ENCODE measurements around the gene FAM163B. TPM values are rescaled to one million over a fixed set of nuclear protein-coding genes. Genes with fewer than 3 reads are reported as not detected.
A peak's percentile ranks its signal among the peaks of the same experiment; 100 is the strongest.

FAM163B gene
- polyA plus RNA-seq, 6 donors from 2014 or later = not detected

GRCh38 chr9:133598978-133599377 lies 10.2 kb downstream of the FAM163B start:
- H3K36me3 Mint-ChIP-seq = peaks cover 9 to 16% of the 10 kb centered on the region in 2 donors
- peaks cover 10 to 30% (median 23%) of the 10 kb centered on the region in 7 donors for H3K9me3 Mint-ChIP-seq
- no peak overlapping the region for H3K4me3 Mint-ChIP-seq
- ATAC-seq (ENCODE audit: low read depth in 2 of 2) (no peak), DNase-seq (no peak)
- peaks cover 0 to under 1% (median 0%) of the 10 kb centered on the region in 3 donors for H3K4me1 Mint-ChIP-seq
- no peak overlapping the region for H3K27ac Mint-ChIP-seq
- peaks cover 5 to 39% (median 22%) of the 10 kb centered on the region in 3 donors for H3K27me3 Mint-ChIP-seq

DNA sequence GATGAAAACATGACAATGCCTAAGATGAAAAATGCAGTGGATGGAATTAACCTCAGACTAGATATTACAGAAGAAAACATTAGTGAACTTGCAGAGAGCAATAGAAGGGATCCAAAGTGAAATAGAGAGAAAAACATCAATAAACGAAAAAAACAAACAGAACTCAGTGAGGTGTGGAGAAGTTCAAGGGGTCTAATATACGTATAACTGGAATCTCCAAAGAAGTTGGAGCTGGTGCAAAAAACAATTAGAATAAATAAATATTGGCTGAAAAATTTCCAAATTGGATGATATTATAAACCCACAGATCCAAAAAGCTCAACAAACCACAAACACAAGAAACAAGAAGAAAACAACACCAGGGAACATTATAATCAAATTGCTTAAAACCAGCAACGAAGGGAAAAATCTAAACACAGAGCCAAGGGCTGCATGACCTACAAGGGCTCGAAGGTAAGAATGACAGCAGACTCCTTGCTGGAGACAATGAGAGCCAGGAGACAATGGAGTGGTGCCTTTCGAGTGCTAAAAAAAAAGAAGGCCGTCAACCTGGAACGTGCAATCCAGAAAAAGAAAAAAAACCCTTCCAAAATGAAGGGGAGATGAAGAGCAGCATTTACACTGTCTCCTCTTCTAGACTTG lies 11.8 kb downstream of the FAM163B start:
- Mint-ChIP-seq H3K9me3 (peaks cover 10 to 30% (median 23%) of the 10 kb centered on the region in 7 donors), H3K36me3 (peaks cover 9 to 16% of the 10 kb centered on the region in 2 donors), H3K27me3 (peaks cover 4 to 37% (median 27%) of the 10 kb centered on the region in 3 donors), H3K4me3 (peak overlapping the region in 1 of 8 donors; percentile 2), H3K4me1 (no peaks in the 10 kb centered on the region), H3K27ac (no peak overlapping the region)
- no peak for ATAC-seq (ENCODE audit: low read depth in 2 of 2)
- no peak for DNase-seq

DNA sequence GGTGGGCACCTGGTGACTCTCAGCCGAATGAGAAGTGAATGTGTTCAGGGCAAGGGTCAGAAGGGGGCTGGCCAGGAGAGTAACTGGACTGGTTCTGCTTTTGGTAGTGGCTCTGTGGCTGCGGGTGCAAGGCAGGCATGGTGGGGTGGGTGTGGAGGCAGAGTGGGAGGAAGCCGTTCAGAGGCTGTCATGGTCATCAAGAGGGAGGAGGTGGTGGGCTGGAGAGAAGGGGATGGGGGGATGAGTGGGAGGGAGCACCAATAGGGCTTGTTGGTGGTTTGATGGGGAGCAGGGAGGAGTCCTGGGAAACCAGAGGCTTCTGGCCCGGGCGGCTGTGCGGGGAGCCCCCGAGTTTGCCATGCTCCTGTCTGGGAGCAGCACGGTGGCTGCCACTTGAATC lies 13.3 kb downstream of the FAM163B start:
- no peak overlapping the region for H3K4me3 Mint-ChIP-seq
- H3K36me3 Mint-ChIP-seq = peaks cover 9 to 16% of the 10 kb centered on the region in 2 donors
- ATAC-seq (ENCODE audit: low read depth in 2 of 2) = no peak

GRCh38 chr9:133594310-133594709 lies 14.9 kb downstream of the FAM163B start:
- ATAC-seq (ENCODE audit: low read depth in 2 of 2) = no peak
- H3K27ac Mint-ChIP-seq = no peak overlapping the region
- peaks cover 10 to 30% (median 23%) of the 10 kb centered on the region in 7 donors for H3K9me3 Mint-ChIP-seq
- peaks cover 9 to 16% of the 10 kb centered on the region in 2 donors for H3K36me3 Mint-ChIP-seq
- no peak overlapping the region for H3K4me3 Mint-ChIP-seq
- H3K4me1 Mint-ChIP-seq = peaks cover 0 to 5% (median 0%) of the 10 kb centered on the region in 3 donors
- no peak for DNase-seq
- H3K27me3 Mint-ChIP-seq = peaks cover 4 to 34% (median 27%) of the 10 kb centered on the region in 3 donors

More for the DNA sequence above, 13.3 kb downstream of the FAM163B start:
- H3K27ac Mint-ChIP-seq = no peak overlapping the region
- no peak for DNase-seq
- H3K9me3 Mint-ChIP-seq = peaks cover 10 to 30% (median 23%) of the 10 kb centered on the region in 7 donors
- peaks cover 4 to 29% (median 27%) of the 10 kb centered on the region in 3 donors for H3K27me3 Mint-ChIP-seq
- no peaks in the 10 kb centered on the region for H3K4me1 Mint-ChIP-seq

DNA sequence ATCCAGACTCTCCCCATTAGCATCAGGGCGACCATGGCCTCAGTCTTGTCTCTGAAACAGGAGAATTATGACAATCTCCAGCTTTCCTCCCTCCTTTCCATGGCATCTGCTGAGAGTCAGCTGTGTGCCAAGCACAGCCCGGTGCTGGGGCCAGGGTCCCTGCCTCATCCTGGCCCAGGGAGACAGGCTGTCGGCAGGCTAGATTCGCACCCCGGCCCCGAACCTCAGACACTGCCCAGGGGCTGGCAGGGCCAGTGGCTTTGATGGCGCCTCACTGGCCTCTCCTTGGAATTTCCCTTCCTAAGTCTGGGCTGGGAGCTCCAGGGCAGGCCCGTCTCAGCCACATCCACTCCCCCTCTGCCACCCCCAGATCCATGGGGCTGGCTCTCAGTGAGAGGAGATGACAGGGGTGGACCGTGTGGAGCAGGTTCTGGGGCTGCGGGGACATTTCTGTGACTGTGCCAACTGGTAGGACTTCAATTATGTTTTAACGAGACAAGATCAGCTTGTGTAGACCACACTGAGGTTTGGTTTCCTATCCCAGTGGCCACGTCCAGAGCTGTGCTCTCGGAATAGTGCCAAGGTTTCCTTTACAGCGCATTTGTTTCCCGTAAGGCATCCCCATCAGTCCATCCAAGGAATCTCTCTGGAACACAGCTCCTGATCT lies 15.5 kb downstream of the FAM163B start:
- Mint-ChIP-seq H3K4me1 (peaks cover 0 to 5% (median 0%) of the 10 kb centered on the region in 3 donors), H3K27ac (peak overlapping the region in 1 of 6 donors; percentile 57), H3K9me3 (peaks cover 10 to 30% (median 23%) of the 10 kb centered on the region in 7 donors), H3K36me3 (peaks cover 9 to 16% of the 10 kb centered on the region in 2 donors), H3K27me3 (peaks cover 4 to 34% (median 27%) of the 10 kb centered on the region in 3 donors), H3K4me3 (no peak overlapping the region)
- DNase-seq (no peak), ATAC-seq (ENCODE audit: low read depth in 2 of 2) (no peak)

- Mint-ChIP-seq H3K36me3 (peaks cover 9 to 13% of the 10 kb centered on the region in 2 donors), H3K4me1 (peaks cover 0 to 5% (median 0%) of the 10 kb centered on the region in 3 donors), H3K4me3 (no peak overlapping the region), H3K27me3 (peaks cover 9 to 34% (median 27%) of the 10 kb centered on the region in 3 donors), H3K9me3 (peaks cover 13 to 24% (median 19%) of the 10 kb centered on the region in 7 donors), H3K27ac (peak overlapping the region in 1 of 6 donors; percentile 50)
- ATAC-seq (ENCODE audit: low read depth in 2 of 2) (no peak), DNase-seq (no peak)
Observed at GRCh38 chr9:133592731-133593409, 16.3 kb downstream of the FAM163B start.

GRCh38 chr9:133591985-133592384 lies 17.2 kb downstream of the FAM163B start:
- Mint-ChIP-seq H3K9me3 (peaks cover 4 to 15% (median 10%) of the 10 kb centered on the region in 7 donors), H3K36me3 (peaks cover 1 to 4% of the 10 kb centered on the region in 2 donors), H3K4me3 (no peak overlapping the region), H3K27ac (no peak overlapping the region), H3K27me3 (peaks cover 9 to 34% (median 27%) of the 10 kb centered on the region in 3 donors), H3K4me1 (peaks cover 0 to 5% (median 0%) of the 10 kb centered on the region in 3 donors)
- no peak for DNase-seq
- no peak for ATAC-seq (ENCODE audit: low read depth in 2 of 2)

GRCh38 chr9:133591116-133591910 lies 17.9 kb downstream of the FAM163B start:
- ATAC-seq (ENCODE audit: low read depth in 2 of 2) = no peak
- no peak overlapping the region for H3K27ac Mint-ChIP-seq
- H3K36me3 Mint-ChIP-seq = no peaks in the 10 kb centered on the region
- H3K4me1 Mint-ChIP-seq = peaks cover 4 to 5% (median 5%) of the 10 kb centered on the region in 3 donors
- H3K4me3 Mint-ChIP-seq = peak overlapping the region in 1 of 8 donors; percentile 21
- H3K27me3 Mint-ChIP-seq = peaks cover 9 to 34% (median 27%) of the 10 kb centered on the region in 3 donors
- no peak for DNase-seq
- peaks cover 0 to 10% (median 6%) of the 10 kb centered on the region in 7 donors for H3K9me3 Mint-ChIP-seq

GRCh38 chr9:133590231-133590855 lies 18.8 kb downstream of the FAM163B start:
- H3K27ac Mint-ChIP-seq = no peak overlapping the region

DNA sequence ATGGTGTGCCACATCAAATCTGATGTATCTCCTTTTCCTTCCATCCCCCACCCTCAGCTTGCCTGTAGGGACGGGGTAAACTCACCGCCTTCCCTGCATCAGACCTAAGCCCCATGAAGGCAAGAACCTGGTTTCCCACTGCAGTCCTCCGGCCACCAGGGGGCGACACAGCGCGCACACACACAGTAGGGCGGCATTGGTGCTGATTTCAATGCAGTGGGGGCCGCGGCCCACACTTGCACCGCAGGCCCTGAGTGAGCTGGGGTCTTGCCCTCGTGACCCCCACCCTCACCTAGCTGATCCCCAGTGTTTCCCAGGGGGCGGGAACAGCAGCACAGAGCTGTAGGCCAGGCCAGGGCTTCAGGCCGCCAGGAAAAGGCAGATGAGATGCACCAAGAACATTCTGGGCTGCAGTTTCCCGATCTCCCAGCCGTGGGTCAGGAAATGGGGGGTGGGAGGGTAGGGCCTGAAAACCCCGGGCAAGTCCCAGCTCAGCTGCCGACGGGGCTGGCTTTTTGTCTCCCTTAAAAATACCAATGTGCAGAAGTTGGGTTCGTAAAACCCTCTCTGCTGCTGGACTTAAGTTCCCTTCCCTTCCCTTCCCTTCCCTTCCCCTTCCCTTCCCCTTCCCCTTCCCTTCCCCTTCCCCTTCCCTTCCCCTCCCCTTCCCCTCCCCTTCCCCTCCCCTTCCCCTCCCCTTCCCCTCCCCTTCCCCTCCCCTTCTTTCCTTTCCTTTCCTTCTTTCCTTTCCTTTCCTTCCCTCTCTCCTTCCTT lies 19.5 kb downstream of the FAM163B start:
- ATAC-seq (ENCODE audit: low read depth in 2 of 2) (no peak), DNase-seq (no peak)
- peaks cover 18 to 22% (median 21%) of the 10 kb centered on the region in 3 donors for H3K4me1 Mint-ChIP-seq
- no peak overlapping the region for H3K4me3 Mint-ChIP-seq
- H3K27me3 Mint-ChIP-seq = peaks cover 15 to 38% (median 35%) of the 10 kb centered on the region in 3 donors
- H3K9me3 Mint-ChIP-seq = peaks cover 0 to 6% (median 3%) of the 10 kb centered on the region in 7 donors
- no peak overlapping the region for H3K27ac Mint-ChIP-seq
- H3K36me3 Mint-ChIP-seq = no peaks in the 10 kb centered on the region

More at GRCh38 chr9:133590231-133590855, 18.8 kb downstream of the FAM163B start:
- Mint-ChIP-seq H3K4me3 (no peak overlapping the region), H3K9me3 (peaks cover 0 to 6% (median 3%) of the 10 kb centered on the region in 7 donors), H3K27me3 (peaks cover 14 to 37% (median 31%) of the 10 kb centered on the region in 3 donors), H3K36me3 (no peaks in the 10 kb centered on the region), H3K4me1 (peaks cover 11 to 15% (median 14%) of the 10 kb centered on the region in 3 donors)
- no peak for DNase-seq
- ATAC-seq (ENCODE audit: low read depth in 2 of 2) = no peak

- H3K9me3 Mint-ChIP-seq = peaks cover 0 to 5% (median 0%) of the 10 kb centered on the region in 7 donors
- no peak overlapping the region for H3K27ac Mint-ChIP-seq
- H3K36me3 Mint-ChIP-seq = no peaks in the 10 kb centered on the region
- H3K4me3 Mint-ChIP-seq = no peak overlapping the region
- H3K4me1 Mint-ChIP-seq = peaks cover 27 to 32% (median 31%) of the 10 kb centered on the region in 3 donors
- peaks cover 16 to 39% (median 37%) of the 10 kb centered on the region in 3 donors for H3K27me3 Mint-ChIP-seq
- DNase-seq (no peak), ATAC-seq (ENCODE audit: low read depth in 2 of 2) (no peak)
Observed at GRCh38 chr9:133587466-133587865, 21.7 kb downstream of the FAM163B start.
